ENCODE results near the gene PUS7.

The PUS7 gene

GRCh38 chr7:105478606-105479005 is 43.5 kb downstream of the PUS7 start:
- no peak for TF ChIP-seq CTCF (conservative IDR thresholded peaks at IDR 0.05; ENCODE audit: low read depth, low read length)
- H3K4me3 ChIP-seq (ENCODE audit: low read length) = no peak overlapping the region
- DNase-seq (ENCODE audit: low read depth) = no peak

GRCh38 chr7:105477908-105478307 is 44.2 kb downstream of the PUS7 start:
- no peak for DNase-seq (ENCODE audit: low read depth)
- H3K4me3 ChIP-seq (ENCODE audit: low read length) = no peak overlapping the region
- no peak for TF ChIP-seq CTCF (conservative IDR thresholded peaks at IDR 0.05; ENCODE audit: low read depth, low read length)

- no peak for DNase-seq (ENCODE audit: low read depth)
- TF ChIP-seq CTCF (conservative IDR thresholded peaks at IDR 0.05; ENCODE audit: low read depth, low read length) = no peak
- H3K4me3 ChIP-seq (ENCODE audit: low read length) = no peak overlapping the region
Measured at GRCh38 chr7:105474045-105474444, 48.0 kb downstream of the PUS7 start.

GRCh38 chr7:105473163-105473562 is 48.9 kb downstream of the PUS7 start:
- no peak for DNase-seq (ENCODE audit: low read depth)
- TF ChIP-seq CTCF (conservative IDR thresholded peaks at IDR 0.05; ENCODE audit: low read depth, low read length) = no peak
- no peak overlapping the region for H3K4me3 ChIP-seq (ENCODE audit: low read length)

- no peak for DNase-seq (ENCODE audit: low read depth)
- H3K4me3 ChIP-seq (ENCODE audit: low read length) = no peak overlapping the region
- TF ChIP-seq CTCF (conservative IDR thresholded peaks at IDR 0.05; ENCODE audit: low read depth, low read length) = no peak
Measured at GRCh38 chr7:105470846-105471245, 51.2 kb downstream of the PUS7 start.

- TF ChIP-seq CTCF (conservative IDR thresholded peaks at IDR 0.05; ENCODE audit: low read depth, low read length) = no peak
- no peak for DNase-seq (ENCODE audit: low read depth)
Measured at GRCh38 chr7:105470090-105470489, 52.0 kb downstream of the PUS7 start.

GRCh38 chr7:105462765-105463420 is 59.2 kb downstream of the PUS7 start:
- no peak overlapping the region for H3K4me3 ChIP-seq (ENCODE audit: low read length)
- TF ChIP-seq CTCF (conservative IDR thresholded peaks at IDR 0.05; ENCODE audit: low read depth, low read length) = no peak
- DNase-seq (ENCODE audit: low read depth) = no peak

More at GRCh38 chr7:105470090-105470489, 52.0 kb downstream of the PUS7 start:
- no peak overlapping the region for H3K4me3 ChIP-seq (ENCODE audit: low read length)

Data from retinal pigment epithelial cell (primary cell).